Transverse colon (tissue), 4 donors: ENCODE measurements around the gene GALNT17. TPM values are rescaled to one million over a fixed set of nuclear protein-coding genes. Genes with fewer than 3 reads are reported as not detected.

Experiments used
- DNase-seq: peaks from one replicate; pipeline ENCODE4 v3.0.0-alpha.2; 2019
- H3K27ac ChIP-seq, 4 donors: fragments of 200-600 bp; sonication (generic); 2 replicates each; pipeline ENCODE4 v1.5.1; 2016 to 2018; ENCODE audit warnings: inconsistent platforms in 4 of 4
- H3K27me3 ChIP-seq: fragments of 200-600 bp; sonication (generic); 2 replicates; pipeline ENCODE4 v1.5.1; 2017; ENCODE audit warnings: inconsistent platforms
- H3K36me3 ChIP-seq, 4 donors: fragments of 200-600 bp; sonication (generic); 2 replicates each; pipeline ENCODE4 v1.5.1; 2017 to 2019; ENCODE audit warnings: inconsistent platforms in 4 of 4
- H3K4me1 ChIP-seq, 4 donors: fragments of 200-600 bp; sonication (generic); 2 replicates each; pipeline ENCODE4 v1.5.1; 2017 to 2020; ENCODE audit warnings: inconsistent platforms in 4 of 4
- H3K4me3 ChIP-seq, 4 donors: fragments of 200-600 bp; sonication (generic); 1 replicate in 1 of 4; 2 replicates in 3 of 4; pipeline versions ENCODE4 v1.5.1 to v1.6.1; 2017 to 2019; ENCODE audit warnings: inconsistent platforms in 4 of 4
- H3K9me3 ChIP-seq, 2 donors: fragments of 200-600 bp; sonication (generic); 2 replicates each; pipeline ENCODE4 v1.5.1; 2017 to 2019; ENCODE audit warnings: inconsistent platforms in 2 of 2
- CTCF ChIP-seq, 5 experiments: fragments of 200-600 bp in 3 of 5; fragments of 450-650 bp in 2 of 5; sonication (generic) in 3 of 5; IDR thresholded peaks; 1 replicate in 2 of 5; 2 replicates in 3 of 5; pipeline ENCODE4 v1.5.1; 2016 to 2017; ENCODE audit warnings: antibody characterized with exemption in 5 of 5, inconsistent platforms in 3 of 5, mild to moderate bottlenecking in 2 of 5, moderate library complexity in 1 of 5
- EP300 ChIP-seq: sonication (generic); formaldehyde crosslinking; IDR thresholded peaks from one replicate; pipeline ENCODE4 v1.6.1; 2017; ENCODE audit warnings: antibody characterized with exemption, low read depth
- POLR2A ChIP-seq: fragments of 450-650 bp; IDR thresholded peaks from one replicate; pipeline ENCODE4 v1.6.1; 2016; ENCODE audit warnings: antibody characterized with exemption, mild to moderate bottlenecking, moderate library complexity
- POLR2AphosphoS5 ChIP-seq, 3 donors: sonication (generic); formaldehyde crosslinking; IDR thresholded peaks; one replicate each; pipeline ENCODE4 v1.6.1; 2016; ENCODE audit warnings: antibody characterized with exemption in 3 of 3
- WGBS, 2 donors: methylation state at CpG; one replicate each; pipeline ENCODE4 v1.1.5; 2018; ENCODE audit warnings: low coverage in 1 of 2; 5-methylcytosine and 5-hydroxymethylcytosine counted together
- in situ Hi-C, 4 donors: fragments of 200-750 bp; cut with MboI; loops; one replicate each; pipeline versions ENCODE4 v1.15.0 to v1.15.1; 2017; ENCODE audit warnings: low sequenced_read_pairs in 3 of 4, low pct_ligation_motif_present in 1 of 4, low pct_unique_long_range_greater_than_20kb in 1 of 4
- intact Hi-C: fragments of 100-400 bp; cut with DNase I; formaldehyde crosslinking; loops from one replicate; pipeline ENCODE4 v1.15.1; 2023; ENCODE audit warnings: low total_unique reads
- total RNA-seq, 4 donors: library from RNA; depleted of rRNA; stranded (reverse); fragments of >200 nt; gene quantifications; one replicate each; pipeline ENCODE4 v1.1.0, GENCODE V29; 2016

The GALNT17 gene
- total RNA-seq, 4 donors from 2014 or later: 2.6 to 6.6 (median 5.7) TPM

GRCh38 chr7:71278257-71278656 lies 146.3 kb downstream of the GALNT17 start:
- no peak for TF ChIP-seq CTCF (IDR thresholded peaks at IDR 0.05)
- TF ChIP-seq EP300: no peak
- no peak for TF ChIP-seq POLR2AphosphoS5 (IDR thresholded peaks at IDR 0.05)
- no peak for TF ChIP-seq POLR2A
- H3K4me1 ChIP-seq: peaks cover 0 to 7% (median 0%) of the 10 kb centered on the region in 4 donors

GRCh38 chr7:71281261-71281660 lies 149.3 kb downstream of the GALNT17 start:
- in situ Hi-C loops: no loop called here

More at GRCh38 chr7:71278257-71278656, 146.3 kb downstream of the GALNT17 start:
- intact Hi-C loops (no loop called here), in situ Hi-C loops (no loop called here)
- no peak overlapping the region for H3K4me3 ChIP-seq
- H3K9me3 ChIP-seq: no peaks in the 10 kb centered on the region
- H3K36me3 ChIP-seq: no peaks in the 10 kb centered on the region
- no peak for DNase-seq
- no peaks in the 10 kb centered on the region for H3K27me3 ChIP-seq
- WGBS, 2 donors: 60 to 88% methylated on average over 1 to 2 of the region's 2 CpGs
- H3K27ac ChIP-seq: peak overlapping the region in 3 of 4 donors; percentile 45 to 54 (median 48)

GRCh38 chr7:71283802-71284201 lies 151.9 kb downstream of the GALNT17 start:
- intact Hi-C loops: no loop called here
- Histone ChIP-seq H3K4me3 (no peak overlapping the region), H3K36me3 (no peaks in the 10 kb centered on the region), H3K27ac (no peak overlapping the region), H3K27me3 (no peaks in the 10 kb centered on the region), H3K9me3 (no peaks in the 10 kb centered on the region), H3K4me1 (peaks cover 0 to 6% (median 2%) of the 10 kb centered on the region in 4 donors)
- no peak for DNase-seq
- TF ChIP-seq POLR2A (no peak), EP300 (no peak), CTCF (IDR thresholded peaks at IDR 0.05) (no peak)
- 71 to 92% methylated on average over 7 to 11 of the region's 11 CpGs for WGBS, 2 donors
- in situ Hi-C loops: no loop called here

More at GRCh38 chr7:71281261-71281660, 149.3 kb downstream of the GALNT17 start:
- no peaks in the 10 kb centered on the region for H3K9me3 ChIP-seq
- no peak for DNase-seq
- H3K27ac ChIP-seq: no peak overlapping the region
- intact Hi-C loops: no loop called here
- no peaks in the 10 kb centered on the region for H3K4me1 ChIP-seq
- 50 to 61% methylated on average over 1 to 2 of the region's 2 CpGs for WGBS, 2 donors
- TF ChIP-seq EP300 (no peak), CTCF (IDR thresholded peaks at IDR 0.05) (no peak), POLR2A (no peak), POLR2AphosphoS5 (IDR thresholded peaks at IDR 0.05) (no peak)
- no peak overlapping the region for H3K4me3 ChIP-seq
- no peaks in the 10 kb centered on the region for H3K36me3 ChIP-seq
- H3K27me3 ChIP-seq: no peaks in the 10 kb centered on the region

- in situ Hi-C loops (no loop called here), intact Hi-C loops (loop anchor here (1.0 kb wide), 1 partner anchor 46 kb away; no protein-coding TSS in a partner anchor)
- Histone ChIP-seq H3K9me3 (no peaks in the 10 kb centered on the region), H3K27me3 (no peaks in the 10 kb centered on the region), H3K36me3 (no peaks in the 10 kb centered on the region), H3K4me1 (peaks cover 0 to 6% (median 2%) of the 10 kb centered on the region in 4 donors), H3K27ac (no peak overlapping the region), H3K4me3 (no peak overlapping the region)
- 84 to 87% methylated on average over 3 to 4 of the region's 4 CpGs for WGBS, 2 donors
- TF ChIP-seq CTCF (IDR thresholded peaks at IDR 0.05) (no peak), EP300 (no peak), POLR2A (no peak), POLR2AphosphoS5 (IDR thresholded peaks at IDR 0.05) (no peak)
- no peak for DNase-seq
Measured at GRCh38 chr7:71285571-71286145, 153.7 kb downstream of the GALNT17 start.
